HG03025 (cell line): Measurements from ENCODE around the gene TEX29.

ENCODE experiments used
- ATAC-seq: cut with Tn5 transposase; IDR thresholded peaks from one replicate; pipeline ENCODE4 v1.9.1; 2021; ENCODE audit warnings: mild to moderate bottlenecking, moderate library complexity; ENCODE audit not compliant: unreplicated experiment, low FRiP score

The TEX29 gene

DNA sequence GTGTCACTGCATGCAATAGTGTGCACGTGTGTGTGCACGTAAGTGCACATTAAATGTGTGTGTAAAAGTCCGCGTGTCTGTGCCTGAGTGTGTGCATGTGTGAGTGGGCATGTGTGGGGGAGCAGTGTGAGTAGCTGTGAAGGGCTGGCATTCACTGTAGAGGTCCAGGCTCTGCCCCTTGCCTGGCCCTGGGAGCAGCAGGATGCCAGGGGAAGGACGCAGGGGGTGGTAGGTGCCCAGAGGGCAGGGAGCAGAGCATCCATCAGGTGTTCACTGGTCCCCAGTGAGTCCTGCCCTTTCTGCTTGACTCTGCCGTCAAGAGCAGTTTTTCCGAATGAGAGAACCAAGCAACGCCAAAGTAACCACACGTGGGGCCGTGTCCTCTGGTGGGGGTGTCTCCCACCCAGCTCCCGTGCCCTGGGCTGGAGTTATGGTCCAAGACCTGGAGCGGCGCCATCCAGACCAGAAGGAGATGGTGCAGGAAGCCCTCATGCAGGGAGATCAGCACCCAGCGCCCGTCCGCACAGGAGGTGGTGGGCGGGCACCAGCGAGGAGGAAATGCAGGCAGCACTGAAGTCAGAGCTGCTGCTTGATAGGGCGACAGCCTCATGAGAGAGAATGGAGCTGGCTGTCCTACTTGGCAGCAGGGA lies 68.5 kb downstream of the TEX29 start:
- ATAC-seq = no peak

DNA sequence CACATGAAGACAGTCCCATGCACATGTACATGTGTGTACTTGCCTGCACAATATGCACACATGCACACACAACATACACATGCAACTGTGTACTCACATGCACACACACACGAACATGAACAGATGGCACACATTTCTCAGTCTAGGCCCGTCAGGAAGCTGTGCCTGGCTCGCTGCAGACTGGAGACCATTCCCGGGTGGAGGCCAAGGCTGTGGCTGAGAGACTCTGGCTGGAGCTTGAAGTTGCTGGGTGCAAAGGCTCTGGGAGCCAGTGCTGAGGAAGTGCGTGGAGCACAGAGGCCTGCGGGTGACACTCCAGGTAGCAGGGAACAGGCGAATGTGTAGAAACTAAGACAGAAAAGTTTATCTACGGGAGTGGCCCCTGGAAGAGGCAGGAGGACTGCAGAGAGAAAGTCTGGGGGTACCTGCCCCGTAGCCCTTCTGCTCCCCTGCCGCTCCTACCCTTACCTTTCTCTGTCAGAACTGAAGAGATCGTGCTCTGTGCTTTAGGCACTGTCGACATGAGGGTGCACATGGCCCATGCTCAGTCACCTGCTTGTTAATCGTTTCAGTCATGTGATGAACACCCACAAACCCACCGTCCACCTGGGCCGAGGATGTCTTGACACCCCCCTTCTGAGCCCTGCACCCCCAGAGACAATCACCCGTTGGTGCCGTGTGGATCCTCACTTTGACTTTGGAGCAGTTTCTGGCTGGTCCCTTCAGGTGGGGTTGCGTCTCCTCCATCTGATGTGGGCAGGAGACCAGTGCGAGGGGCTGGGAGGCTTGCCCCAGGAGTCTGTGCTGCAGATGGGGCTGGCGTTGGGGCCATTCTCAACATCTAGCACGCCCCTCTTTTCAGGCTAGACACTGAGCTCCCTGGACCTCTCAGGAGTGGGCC lies 69.4 kb downstream of the TEX29 start:
- ATAC-seq = no peak

- ATAC-seq = no peak
Observed at GRCh38 chr13:111390522-111391270, 70.3 kb downstream of the TEX29 start.

- ATAC-seq = no peak
Observed at GRCh38 chr13:111392486-111392885, 72.0 kb downstream of the TEX29 start.

DNA sequence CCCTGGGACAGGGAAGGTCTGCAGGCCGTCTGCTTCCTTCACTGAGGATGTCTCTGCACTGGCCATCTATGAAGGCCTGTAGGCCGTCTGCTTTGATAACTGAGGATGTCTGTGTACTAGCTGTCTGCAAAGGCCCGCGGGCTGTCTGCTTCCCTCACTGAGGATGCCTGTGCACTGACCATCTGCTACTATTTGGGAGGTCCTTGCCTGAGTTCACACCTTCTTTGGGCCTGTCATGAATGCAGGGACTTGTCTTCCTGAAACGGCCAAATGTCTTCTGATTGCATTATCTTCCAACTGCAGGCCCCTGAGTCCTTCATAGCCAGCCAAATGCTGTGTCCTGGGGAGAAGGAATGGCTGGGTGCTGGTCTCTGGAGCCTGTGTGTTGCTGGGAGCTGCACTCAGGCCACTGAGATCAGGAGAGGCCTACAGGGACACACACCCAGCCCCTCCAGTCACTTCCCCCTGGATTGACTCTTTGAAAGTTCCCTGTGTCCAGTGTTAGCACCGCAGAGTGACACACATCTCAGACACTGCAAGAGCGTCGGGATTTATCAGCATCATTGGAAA lies 72.9 kb downstream of the TEX29 start:
- ATAC-seq = no peak
